ENCODE results near the gene PFDN2.

PFDN2 gene

GRCh38 chr1:161077426-161077825 lies 40.4 kb downstream of the PFDN2 start:
- Histone ChIP-seq H3K9me3 (no peaks in the 10 kb centered on the region), H3K4me3 (ENCODE audit: low read depth in 1 of 2, low read length in 1 of 2) (no peak overlapping the region), H3K36me3 (no peaks in the 10 kb centered on the region), H3K27me3 (no peaks in the 10 kb centered on the region), H3K4me1 (ENCODE audit: control insufficient read depth in 1 of 2, insufficient read depth in 1 of 2, low read depth in 1 of 2, low read length in 1 of 2) (no peaks in the 10 kb centered on the region), H3K27ac (no peak overlapping the region)
- no peak for TF ChIP-seq CTCF (IDR thresholded peaks at IDR 0.05)

- no peak for TF ChIP-seq CTCF (IDR thresholded peaks at IDR 0.05)
- H3K4me1 ChIP-seq (ENCODE audit: control insufficient read depth in 1 of 2, insufficient read depth in 1 of 2, low read depth in 1 of 2, low read length in 1 of 2): peaks cover 8 to 9% of the 10 kb centered on the region in 2 experiments
- H3K27me3 ChIP-seq: no peaks in the 10 kb centered on the region
- no peaks in the 10 kb centered on the region for H3K9me3 ChIP-seq
- no peaks in the 10 kb centered on the region for H3K36me3 ChIP-seq
- H3K27ac ChIP-seq: no peak overlapping the region
- no peak overlapping the region for H3K4me3 ChIP-seq (ENCODE audit: low read depth in 1 of 2, low read length in 1 of 2)
Observed at GRCh38 chr1:161076410-161076809, 41.4 kb downstream of the PFDN2 start.

GRCh38 chr1:161074676-161075368 lies 43.0 kb downstream of the PFDN2 start:
- no peaks in the 10 kb centered on the region for H3K9me3 ChIP-seq
- no peak overlapping the region for H3K4me3 ChIP-seq (ENCODE audit: low read depth in 1 of 2, low read length in 1 of 2)
- H3K27ac ChIP-seq: no peak overlapping the region
- H3K27me3 ChIP-seq: no peaks in the 10 kb centered on the region
- H3K36me3 ChIP-seq: no peaks in the 10 kb centered on the region
- no peak for TF ChIP-seq CTCF (IDR thresholded peaks at IDR 0.05)
- peaks cover 24% of the 10 kb centered on the region in 2 experiments for H3K4me1 ChIP-seq (ENCODE audit: control insufficient read depth in 1 of 2, insufficient read depth in 1 of 2, low read depth in 1 of 2, low read length in 1 of 2)

- Histone ChIP-seq H3K27me3 (no peaks in the 10 kb centered on the region), H3K27ac (no peak overlapping the region), H3K4me3 (ENCODE audit: low read depth in 1 of 2, low read length in 1 of 2) (no peak overlapping the region), H3K36me3 (no peaks in the 10 kb centered on the region), H3K9me3 (no peaks in the 10 kb centered on the region), H3K4me1 (ENCODE audit: control insufficient read depth in 1 of 2, insufficient read depth in 1 of 2, low read depth in 1 of 2, low read length in 1 of 2) (peaks cover 24 to 28% of the 10 kb centered on the region in 2 experiments)
- TF ChIP-seq CTCF (IDR thresholded peaks at IDR 0.05): no peak
Observed at GRCh38 chr1:161073474-161074121, 44.2 kb downstream of the PFDN2 start.

- Histone ChIP-seq H3K27ac (peak overlapping the region; percentile 99), H3K27me3 (no peaks in the 10 kb centered on the region)
Observed at GRCh38 chr1:161072751-161073449, 44.9 kb downstream of the PFDN2 start.

More at GRCh38 chr1:161072751-161073449, 44.9 kb downstream of the PFDN2 start:
- Histone ChIP-seq H3K4me3 (ENCODE audit: low read depth in 1 of 2, low read length in 1 of 2) (no peak overlapping the region), H3K36me3 (no peaks in the 10 kb centered on the region), H3K4me1 (ENCODE audit: control insufficient read depth in 1 of 2, insufficient read depth in 1 of 2, low read depth in 1 of 2, low read length in 1 of 2) (peaks cover 29 to 31% of the 10 kb centered on the region in 2 experiments), H3K9me3 (no peaks in the 10 kb centered on the region)
- peak; percentile 9 for TF ChIP-seq CTCF (IDR thresholded peaks at IDR 0.05)
